GM12872 (cell line): Measurements from ENCODE around the gene MCM3AP.

Source experiments
- TF ChIP-seq, protein P1 (sequence below): IDR thresholded peaks from 3 replicates; pipeline ENCODE4 v1.5.1; 2011; ENCODE audit warnings: low read depth, mild to moderate bottlenecking, low read length, moderate library complexity; ENCODE audit not compliant: insufficient read depth

The MCM3AP gene

DNA sequence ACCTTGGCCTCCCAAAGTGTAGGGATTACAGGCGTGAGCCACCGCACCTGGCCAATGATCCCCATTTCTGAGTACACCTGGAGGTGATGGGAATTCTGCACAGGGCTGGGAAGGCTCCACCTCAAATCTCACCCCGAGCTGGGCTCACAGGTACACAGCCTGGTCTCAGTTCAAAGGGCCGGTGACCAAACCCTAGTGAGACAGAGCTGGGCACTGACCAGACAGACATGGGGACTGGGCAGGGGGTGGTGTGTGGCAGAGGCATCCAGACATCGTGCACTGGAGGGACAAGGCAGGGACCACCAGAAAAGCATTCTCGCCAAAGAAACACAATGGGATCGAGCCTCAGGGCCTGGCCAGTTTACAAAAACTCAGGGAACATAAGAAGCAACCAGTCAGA lies 74.0 kb downstream of the MCM3AP start:
- TF ChIP-seq, protein P1, sequence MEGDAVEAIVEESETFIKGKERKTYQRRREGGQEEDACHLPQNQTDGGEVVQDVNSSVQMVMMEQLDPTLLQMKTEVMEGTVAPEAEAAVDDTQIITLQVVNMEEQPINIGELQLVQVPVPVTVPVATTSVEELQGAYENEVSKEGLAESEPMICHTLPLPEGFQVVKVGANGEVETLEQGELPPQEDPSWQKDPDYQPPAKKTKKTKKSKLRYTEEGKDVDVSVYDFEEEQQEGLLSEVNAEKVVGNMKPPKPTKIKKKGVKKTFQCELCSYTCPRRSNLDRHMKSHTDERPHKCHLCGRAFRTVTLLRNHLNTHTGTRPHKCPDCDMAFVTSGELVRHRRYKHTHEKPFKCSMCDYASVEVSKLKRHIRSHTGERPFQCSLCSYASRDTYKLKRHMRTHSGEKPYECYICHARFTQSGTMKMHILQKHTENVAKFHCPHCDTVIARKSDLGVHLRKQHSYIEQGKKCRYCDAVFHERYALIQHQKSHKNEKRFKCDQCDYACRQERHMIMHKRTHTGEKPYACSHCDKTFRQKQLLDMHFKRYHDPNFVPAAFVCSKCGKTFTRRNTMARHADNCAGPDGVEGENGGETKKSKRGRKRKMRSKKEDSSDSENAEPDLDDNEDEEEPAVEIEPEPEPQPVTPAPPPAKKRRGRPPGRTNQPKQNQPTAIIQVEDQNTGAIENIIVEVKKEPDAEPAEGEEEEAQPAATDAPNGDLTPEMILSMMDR, result no peak

DNA sequence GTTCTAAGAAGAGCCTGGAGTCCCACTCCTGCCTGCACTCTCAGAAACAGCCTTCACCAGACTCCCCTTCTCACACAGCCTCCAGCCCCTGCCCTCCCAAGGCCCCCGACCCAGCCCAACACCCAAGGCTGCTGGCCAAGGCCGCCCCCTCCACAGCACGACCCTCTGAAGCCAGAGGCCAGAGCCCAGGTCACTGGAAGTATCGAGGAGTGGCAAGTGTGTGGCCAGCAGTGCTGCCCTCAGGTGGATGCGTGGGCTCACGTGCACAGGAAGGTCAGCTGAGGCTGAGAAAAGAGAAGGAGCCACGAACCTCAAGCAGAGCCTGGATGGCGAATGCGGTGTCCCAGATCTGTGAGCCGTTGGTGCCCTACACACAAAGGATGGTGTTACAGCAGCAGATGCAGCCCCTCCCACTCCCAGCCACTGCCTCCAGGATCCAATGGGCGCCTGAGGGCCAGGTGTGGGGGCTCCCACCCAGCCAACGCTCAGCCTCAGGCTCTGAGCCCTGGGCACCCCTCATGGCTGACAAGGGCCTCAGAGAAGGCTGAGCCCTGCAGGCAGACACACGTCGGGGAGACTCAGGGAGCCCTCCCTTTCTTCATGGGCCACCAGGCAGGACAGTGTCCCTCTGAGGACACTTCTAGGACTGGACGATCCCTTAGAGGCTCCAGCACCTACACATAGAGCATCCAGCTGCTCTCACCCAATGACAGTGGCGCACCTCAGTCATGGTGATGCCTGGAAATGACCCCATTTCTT lies 74.9 kb downstream of the MCM3AP start:
- TF ChIP-seq, protein P1, result no peak

DNA sequence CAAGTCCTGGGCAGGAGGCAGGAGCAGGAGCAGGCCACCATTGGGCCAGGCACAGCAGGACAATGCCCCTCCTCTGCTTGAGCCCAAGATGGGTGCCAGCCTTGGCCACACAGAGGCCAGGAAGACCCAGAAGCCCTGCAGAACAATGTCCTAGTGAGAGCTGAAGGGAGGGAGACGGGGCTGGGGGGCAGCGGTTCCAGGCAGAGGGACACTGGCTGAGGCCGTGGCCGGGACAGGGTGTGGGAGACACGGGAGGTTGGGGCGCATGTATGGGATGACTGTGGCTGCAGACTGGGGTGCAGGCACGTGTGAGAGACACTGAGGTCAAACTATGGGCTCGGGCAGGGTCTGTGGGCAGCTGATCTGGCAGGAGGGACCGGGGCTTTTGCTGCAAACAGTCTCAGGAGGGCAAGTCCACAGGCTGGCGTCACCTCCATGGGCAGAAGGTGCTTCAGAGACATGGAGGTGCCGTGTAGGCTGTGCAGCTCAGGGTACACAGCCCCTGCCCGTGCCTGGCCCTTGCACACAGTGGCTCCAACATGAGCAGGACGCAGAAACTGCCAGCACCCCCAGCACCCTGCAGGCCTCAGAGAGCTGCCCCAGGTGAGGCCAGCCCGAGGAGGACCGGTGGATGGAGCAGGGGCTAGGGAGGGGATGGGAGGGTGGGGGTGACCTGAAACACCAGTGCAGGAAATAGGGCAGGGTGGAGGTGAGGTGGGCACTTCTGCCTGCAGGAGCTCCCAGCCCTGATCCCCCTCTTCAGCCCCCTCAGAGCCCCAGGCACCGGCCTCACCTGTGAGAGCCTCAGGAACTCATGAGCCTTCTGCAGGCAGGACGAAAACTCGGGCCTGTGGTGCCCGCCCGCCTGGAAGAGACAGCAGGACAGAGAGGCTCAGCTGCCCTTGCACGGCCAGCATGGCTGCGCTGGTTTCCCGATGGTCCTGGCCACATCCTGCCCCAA lies 76.4 kb downstream of the MCM3AP start:
- TF ChIP-seq, protein P1, result no peak

DNA sequence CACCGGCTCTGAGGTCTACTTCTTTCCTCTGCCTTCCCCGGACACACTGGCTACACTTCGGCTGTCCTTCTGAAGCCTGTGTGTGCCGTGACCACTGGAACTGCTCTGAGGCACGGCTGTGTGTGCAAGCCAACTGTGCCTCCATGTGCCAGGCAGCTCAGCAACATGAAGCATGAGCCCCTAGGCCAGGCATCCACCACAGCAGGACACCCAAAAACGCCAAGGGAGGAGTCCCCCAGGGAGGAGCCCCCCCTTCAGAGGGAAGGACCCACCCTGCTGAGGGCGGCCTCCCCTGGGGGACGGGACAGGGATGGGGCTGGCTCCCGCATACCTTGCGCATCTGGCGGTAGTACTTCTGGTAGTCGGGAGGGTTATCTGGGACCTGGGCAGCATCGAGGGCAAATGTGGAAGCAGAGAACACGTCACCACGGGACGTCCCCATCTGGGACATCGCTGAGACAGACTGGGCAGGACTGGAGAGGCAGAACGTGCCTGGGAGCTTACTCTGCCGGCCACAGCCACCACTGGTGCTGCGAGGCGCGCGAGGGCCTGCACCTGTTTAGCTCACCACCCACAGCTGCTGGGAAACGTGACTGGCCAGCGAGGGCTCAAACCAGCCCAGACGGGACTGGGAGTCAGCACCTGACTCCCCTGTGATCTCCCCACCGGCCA lies 77.4 kb downstream of the MCM3AP start:
- TF ChIP-seq, protein P1, result no peak

DNA sequence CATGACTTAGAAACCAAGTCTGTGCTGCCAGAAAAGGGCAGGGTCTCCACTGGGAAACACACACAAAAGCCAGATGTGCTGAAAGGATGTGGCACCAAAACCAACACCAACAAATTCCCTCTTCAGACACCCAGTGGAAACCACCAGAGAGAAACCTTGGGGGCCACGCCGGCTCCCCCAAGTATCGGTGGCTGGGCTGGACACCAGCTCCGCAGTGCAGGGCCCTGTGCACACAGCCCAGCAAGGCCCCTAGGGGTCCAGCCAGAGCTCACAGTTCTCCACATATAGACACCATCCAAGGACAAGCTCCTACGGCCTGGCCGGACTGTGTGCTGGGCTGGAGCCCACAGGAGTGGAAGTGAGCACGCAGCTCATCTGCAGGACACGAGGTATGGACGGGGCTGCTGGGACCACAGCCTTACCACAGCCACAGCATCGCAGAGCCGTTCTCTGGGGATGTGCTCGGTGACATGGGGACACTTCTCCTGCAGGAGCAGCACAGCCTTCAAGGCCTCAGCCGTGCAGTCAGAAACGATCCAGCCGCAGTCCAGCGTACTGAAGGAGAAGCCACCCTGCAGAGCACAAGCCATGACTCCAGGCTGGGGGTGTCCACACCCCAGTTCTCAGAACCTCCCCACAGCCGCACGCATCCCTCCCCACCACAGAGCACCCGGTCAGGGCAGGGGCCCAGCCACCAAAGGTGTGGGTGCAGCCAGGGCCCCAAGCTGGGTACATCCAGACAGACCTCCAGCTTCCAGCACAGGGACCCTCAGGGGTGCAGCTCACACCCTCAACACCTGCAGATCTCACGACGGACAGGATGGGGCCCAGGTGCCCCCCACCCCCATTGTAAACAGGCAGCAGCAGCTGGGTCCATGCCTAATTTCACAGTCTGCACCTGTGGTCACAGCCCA lies 78.1 kb downstream of the MCM3AP start:
- TF ChIP-seq, protein P1, result no peak

DNA sequence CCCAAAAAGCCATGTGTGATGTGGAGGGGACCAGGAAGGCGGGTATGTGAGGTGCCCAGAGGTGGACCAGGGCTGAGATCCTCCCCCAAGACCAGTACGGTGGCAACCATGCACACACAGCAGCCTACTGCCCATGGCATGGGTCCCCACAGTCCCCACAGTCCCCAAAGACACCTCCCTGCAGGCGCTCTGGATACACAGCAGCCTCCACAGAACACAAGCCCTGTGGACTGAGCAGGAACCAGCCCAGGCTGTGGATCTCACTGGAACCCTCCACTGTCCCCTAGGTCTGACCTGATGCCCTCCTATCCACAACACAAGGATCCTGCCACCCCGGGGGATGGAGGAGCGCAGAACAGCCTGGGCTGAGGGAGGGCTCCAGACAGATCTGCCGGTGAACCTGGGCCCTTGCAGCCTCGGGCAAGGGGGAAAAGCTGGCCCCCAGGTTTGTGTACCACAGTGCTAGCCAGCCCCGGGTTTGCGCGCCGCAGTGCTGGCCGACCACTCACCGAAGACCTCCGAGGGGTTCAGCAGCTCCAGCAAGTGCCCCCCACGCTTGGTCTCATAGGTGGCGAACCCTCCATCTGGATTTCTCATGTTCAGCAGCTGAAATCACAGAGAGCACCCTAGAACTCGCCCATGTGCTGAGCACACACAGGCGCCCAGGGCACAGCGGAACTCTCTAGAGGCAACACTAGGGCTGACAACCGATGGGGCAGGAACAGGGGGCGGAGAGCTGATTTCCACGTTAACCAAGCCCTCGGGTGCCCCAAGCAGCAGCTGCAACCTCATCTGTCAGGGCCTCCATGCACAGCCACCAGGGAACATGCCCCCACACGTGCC lies 79.0 kb downstream of the MCM3AP start:
- TF ChIP-seq, protein P1, result no peak
